Measurements from ENCODE around the gene WWC2.

The WWC2 gene

DNA sequence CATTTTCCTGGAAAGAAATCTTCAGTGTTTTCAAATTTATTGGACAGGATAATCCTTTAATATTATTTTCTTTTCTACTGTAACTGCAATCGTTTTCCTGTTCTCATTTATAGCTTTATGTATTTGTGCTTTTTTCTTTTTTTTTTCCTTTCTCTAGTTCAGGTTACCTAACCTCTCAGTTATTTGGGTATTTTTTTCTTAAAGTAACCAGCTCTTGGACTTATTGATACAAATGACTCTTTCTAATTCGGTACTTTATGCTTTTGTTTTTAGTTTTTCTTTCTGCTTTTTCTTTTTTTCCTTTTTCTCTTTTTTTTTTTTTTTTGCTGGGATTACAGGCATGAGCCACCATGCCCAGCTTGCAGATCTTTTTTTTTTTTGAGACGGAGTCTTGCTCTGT is 25.2 kb downstream of the WWC2 start:
- H3K4me1 ChIP-seq (ENCODE audit: control insufficient read depth, insufficient read depth, low read length), result peaks cover 11% of the 10 kb centered on the region
- no peaks in the 10 kb centered on the region for H3K36me3 ChIP-seq (ENCODE audit: control insufficient read depth in 2 of 2, insufficient read depth in 2 of 2, low read length in 2 of 2)
- H3K9ac ChIP-seq (ENCODE audit: low read length in 2 of 2), result no peak overlapping the region
- H3K9me3 ChIP-seq (ENCODE audit: control insufficient read depth in 2 of 2, low read length in 2 of 2), result no peaks in the 10 kb centered on the region
- no peak overlapping the region for H3K4me3 ChIP-seq (ENCODE audit: low read length in 2 of 2)
- no peak overlapping the region for H3K27ac ChIP-seq (ENCODE audit: low read length)
- H3K27me3 ChIP-seq (ENCODE audit: control insufficient read depth in 1 of 2, insufficient read depth in 2 of 2, low read length in 2 of 2), result no peaks in the 10 kb centered on the region

DNA sequence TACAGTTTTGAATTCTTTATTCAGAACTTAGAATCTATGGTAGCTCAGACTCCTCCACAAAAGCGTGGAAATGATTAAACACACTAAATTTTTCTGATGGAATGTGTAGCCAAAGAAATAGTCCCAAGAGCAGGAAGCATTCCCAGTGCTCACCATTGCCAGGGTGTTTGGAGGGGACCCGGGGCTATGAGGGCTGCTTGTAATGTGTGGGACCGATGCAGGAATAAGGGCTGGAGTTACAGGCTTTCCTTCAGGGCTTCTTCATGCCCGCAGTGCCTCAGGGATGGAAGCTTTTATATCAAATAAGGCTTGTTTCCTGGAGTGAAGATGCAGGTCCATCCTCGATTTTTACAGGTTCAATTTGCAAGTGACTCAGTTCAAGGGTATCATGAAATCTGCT is 25.8 kb downstream of the WWC2 start:
- H3K27ac ChIP-seq (ENCODE audit: low read length), result no peak overlapping the region
- H3K36me3 ChIP-seq (ENCODE audit: control insufficient read depth in 2 of 2, insufficient read depth in 2 of 2, low read length in 2 of 2), result no peaks in the 10 kb centered on the region
- H3K4me3 ChIP-seq (ENCODE audit: low read length in 2 of 2), result no peak overlapping the region
- H3K27me3 ChIP-seq (ENCODE audit: control insufficient read depth in 1 of 2, insufficient read depth in 2 of 2, low read length in 2 of 2), result no peaks in the 10 kb centered on the region
- H3K9ac ChIP-seq (ENCODE audit: low read length in 2 of 2), result no peak overlapping the region
- H3K4me1 ChIP-seq (ENCODE audit: control insufficient read depth, insufficient read depth, low read length), result peaks cover 12% of the 10 kb centered on the region
- H3K9me3 ChIP-seq (ENCODE audit: control insufficient read depth in 2 of 2, low read length in 2 of 2), result no peaks in the 10 kb centered on the region

DNA sequence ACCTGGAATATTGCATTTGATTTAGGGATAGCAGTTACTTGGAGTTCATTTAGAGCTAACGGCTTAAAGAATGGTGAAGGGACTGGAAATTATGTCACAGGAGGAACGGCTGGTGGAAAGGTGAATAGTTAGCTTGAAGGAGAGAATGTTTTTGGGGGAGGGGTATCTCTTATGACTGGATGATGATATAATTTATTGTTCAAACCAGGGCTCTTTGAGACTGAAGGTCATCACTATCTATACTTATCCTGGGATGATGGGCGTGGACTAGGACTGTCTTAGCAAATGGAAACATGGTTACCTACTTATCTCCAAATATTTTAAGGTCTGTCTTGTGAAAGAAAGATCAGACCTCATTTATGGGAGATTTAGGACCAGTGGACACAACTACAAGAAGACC is 30.1 kb downstream of the WWC2 start:
- Histone ChIP-seq H3K27me3 (ENCODE audit: control insufficient read depth in 1 of 2, insufficient read depth in 2 of 2, low read length in 2 of 2) (no peaks in the 10 kb centered on the region), H3K9ac (ENCODE audit: low read length in 2 of 2) (no peak overlapping the region), H3K9me3 (ENCODE audit: control insufficient read depth in 2 of 2, low read length in 2 of 2) (no peaks in the 10 kb centered on the region), H3K27ac (ENCODE audit: low read length) (no peak overlapping the region), H3K36me3 (ENCODE audit: control insufficient read depth in 2 of 2, insufficient read depth in 2 of 2, low read length in 2 of 2) (no peaks in the 10 kb centered on the region), H3K4me3 (ENCODE audit: low read length in 2 of 2) (no peak overlapping the region), H3K4me1 (ENCODE audit: control insufficient read depth, insufficient read depth, low read length) (peaks cover 21% of the 10 kb centered on the region)

DNA sequence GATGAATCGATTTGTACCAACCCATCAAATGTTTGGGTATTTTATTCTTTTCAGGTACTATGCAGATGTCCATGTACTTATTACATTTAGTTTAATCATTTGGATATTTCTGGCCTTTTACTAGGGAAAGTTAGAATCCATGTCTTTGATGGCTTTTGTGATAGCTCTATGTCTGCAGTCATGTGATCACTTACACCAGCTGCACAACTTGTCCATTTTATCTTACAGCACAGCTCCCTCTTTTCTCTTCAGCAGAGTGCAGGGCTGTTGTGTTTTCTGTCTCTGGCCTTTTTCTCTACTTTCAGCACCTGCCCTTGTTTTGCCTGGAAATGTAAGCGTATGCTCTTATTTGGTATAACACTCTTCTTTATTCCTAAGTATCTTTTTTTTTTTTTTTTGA is 30.6 kb downstream of the WWC2 start:
- H3K36me3 ChIP-seq (ENCODE audit: control insufficient read depth in 2 of 2, insufficient read depth in 2 of 2, low read length in 2 of 2), result no peaks in the 10 kb centered on the region
- no peaks in the 10 kb centered on the region for H3K27me3 ChIP-seq (ENCODE audit: control insufficient read depth in 1 of 2, insufficient read depth in 2 of 2, low read length in 2 of 2)
- no peak overlapping the region for H3K4me3 ChIP-seq (ENCODE audit: low read length in 2 of 2)
- peaks cover 21% of the 10 kb centered on the region for H3K4me1 ChIP-seq (ENCODE audit: control insufficient read depth, insufficient read depth, low read length)
- H3K9me3 ChIP-seq (ENCODE audit: control insufficient read depth in 2 of 2, low read length in 2 of 2), result no peaks in the 10 kb centered on the region
- H3K9ac ChIP-seq (ENCODE audit: low read length in 2 of 2), result no peak overlapping the region
- no peak overlapping the region for H3K27ac ChIP-seq (ENCODE audit: low read length)

DNA sequence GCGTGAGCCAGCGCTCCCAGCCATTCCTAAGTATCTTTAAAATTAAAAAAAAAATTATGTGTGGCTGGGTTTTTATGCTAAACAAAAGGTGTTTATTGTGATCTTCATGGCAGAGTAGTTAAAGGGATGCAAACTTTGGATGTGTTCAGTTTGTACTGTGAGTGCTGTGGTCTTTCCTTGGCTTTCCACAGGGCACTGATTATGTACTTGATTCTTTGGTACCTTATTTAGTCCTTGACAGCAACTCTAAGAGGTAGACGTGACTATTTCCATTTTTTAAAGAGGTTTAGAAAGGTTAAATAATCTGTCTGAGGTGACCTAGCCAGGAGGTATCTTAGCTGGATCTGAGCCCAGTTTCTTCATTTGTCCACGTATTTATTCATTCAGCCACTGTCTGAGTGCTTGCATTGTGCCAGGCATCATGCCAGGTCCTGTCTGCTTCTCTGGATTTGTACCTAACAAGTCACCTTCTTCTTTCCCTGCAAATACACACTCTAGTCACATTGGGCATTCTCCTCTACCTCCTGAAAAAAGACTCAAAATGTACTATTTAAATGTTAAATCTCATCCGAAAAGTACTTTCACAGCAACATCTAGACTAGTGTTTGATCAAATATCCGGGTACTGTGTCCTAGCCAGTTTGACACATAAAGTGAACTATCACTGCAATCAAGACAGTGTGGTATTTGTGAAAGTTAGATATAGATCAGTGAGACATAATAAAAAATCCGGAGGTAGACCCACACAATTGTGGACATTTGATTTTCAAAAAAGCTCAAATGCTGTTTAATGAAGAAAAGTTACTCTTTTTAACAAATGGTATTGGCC is 31.5 kb downstream of the WWC2 start:
- no peak overlapping the region for H3K9ac ChIP-seq (ENCODE audit: low read length in 2 of 2)
- H3K27ac ChIP-seq (ENCODE audit: low read length), result no peak overlapping the region
- H3K4me1 ChIP-seq (ENCODE audit: control insufficient read depth, insufficient read depth, low read length), result peaks cover 20% of the 10 kb centered on the region
- H3K4me3 ChIP-seq (ENCODE audit: low read length in 2 of 2), result peak overlapping the region in 1 of 2 donors; percentile 15
- H3K36me3 ChIP-seq (ENCODE audit: control insufficient read depth in 2 of 2, insufficient read depth in 2 of 2, low read length in 2 of 2), result no peaks in the 10 kb centered on the region
- no peaks in the 10 kb centered on the region for H3K9me3 ChIP-seq (ENCODE audit: control insufficient read depth in 2 of 2, low read length in 2 of 2)
- no peaks in the 10 kb centered on the region for H3K27me3 ChIP-seq (ENCODE audit: control insufficient read depth in 1 of 2, insufficient read depth in 2 of 2, low read length in 2 of 2)

DNA sequence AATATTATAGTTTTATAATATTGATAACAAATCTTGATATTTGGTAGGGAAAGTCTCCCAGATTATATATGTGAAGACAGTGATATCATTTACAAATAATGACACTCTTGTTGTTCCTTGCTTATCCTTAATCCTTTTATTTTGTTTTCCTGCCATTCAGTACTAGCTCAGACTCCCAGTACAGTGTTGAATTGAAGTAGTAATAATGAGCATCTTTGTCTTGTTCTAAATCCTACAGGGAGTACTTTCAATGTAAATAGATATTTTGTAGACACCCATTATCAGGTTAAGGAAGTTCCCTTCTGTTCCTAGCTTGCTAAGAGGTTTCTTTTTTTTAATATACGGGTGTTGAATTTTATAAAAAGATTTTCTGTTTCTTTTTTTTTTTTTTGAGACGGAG is 33.0 kb downstream of the WWC2 start:
- Histone ChIP-seq H3K36me3 (ENCODE audit: control insufficient read depth in 2 of 2, insufficient read depth in 2 of 2, low read length in 2 of 2) (no peaks in the 10 kb centered on the region), H3K9me3 (ENCODE audit: control insufficient read depth in 2 of 2, low read length in 2 of 2) (no peaks in the 10 kb centered on the region), H3K4me3 (ENCODE audit: low read length in 2 of 2) (no peak overlapping the region), H3K4me1 (ENCODE audit: control insufficient read depth, insufficient read depth, low read length) (peaks cover 10% of the 10 kb centered on the region), H3K9ac (ENCODE audit: low read length in 2 of 2) (no peak overlapping the region), H3K27ac (ENCODE audit: low read length) (no peak overlapping the region), H3K27me3 (ENCODE audit: control insufficient read depth in 1 of 2, insufficient read depth in 2 of 2, low read length in 2 of 2) (no peaks in the 10 kb centered on the region)

DNA sequence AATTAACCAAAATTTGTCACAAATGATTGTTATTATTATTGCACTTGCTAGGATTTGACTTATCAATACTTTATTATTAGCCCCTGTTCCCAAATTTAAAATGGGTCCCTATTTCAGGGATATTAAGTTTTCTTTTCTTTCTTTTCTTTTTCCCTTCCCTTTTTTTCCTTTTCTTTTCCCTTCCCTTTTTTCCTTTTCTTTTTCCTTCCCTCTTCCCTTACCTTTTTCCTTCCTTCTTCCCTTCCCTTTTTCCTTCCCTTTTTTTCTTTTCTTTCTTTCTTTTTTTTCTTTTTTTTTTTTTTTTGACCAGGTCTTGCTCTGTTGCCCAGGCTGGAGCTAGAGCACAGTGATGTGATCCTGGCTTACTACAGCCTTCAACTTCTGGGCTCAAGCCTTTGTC is 33.8 kb downstream of the WWC2 start:
- peaks cover 10% of the 10 kb centered on the region for H3K4me1 ChIP-seq (ENCODE audit: control insufficient read depth, insufficient read depth, low read length)
- no peak overlapping the region for H3K4me3 ChIP-seq (ENCODE audit: low read length in 2 of 2)
- no peak overlapping the region for H3K9ac ChIP-seq (ENCODE audit: low read length in 2 of 2)
- H3K27ac ChIP-seq (ENCODE audit: low read length), result no peak overlapping the region
- no peaks in the 10 kb centered on the region for H3K9me3 ChIP-seq (ENCODE audit: control insufficient read depth in 2 of 2, low read length in 2 of 2)
- H3K27me3 ChIP-seq (ENCODE audit: control insufficient read depth in 1 of 2, insufficient read depth in 2 of 2, low read length in 2 of 2), result no peaks in the 10 kb centered on the region
- no peaks in the 10 kb centered on the region for H3K36me3 ChIP-seq (ENCODE audit: control insufficient read depth in 2 of 2, insufficient read depth in 2 of 2, low read length in 2 of 2)

DNA sequence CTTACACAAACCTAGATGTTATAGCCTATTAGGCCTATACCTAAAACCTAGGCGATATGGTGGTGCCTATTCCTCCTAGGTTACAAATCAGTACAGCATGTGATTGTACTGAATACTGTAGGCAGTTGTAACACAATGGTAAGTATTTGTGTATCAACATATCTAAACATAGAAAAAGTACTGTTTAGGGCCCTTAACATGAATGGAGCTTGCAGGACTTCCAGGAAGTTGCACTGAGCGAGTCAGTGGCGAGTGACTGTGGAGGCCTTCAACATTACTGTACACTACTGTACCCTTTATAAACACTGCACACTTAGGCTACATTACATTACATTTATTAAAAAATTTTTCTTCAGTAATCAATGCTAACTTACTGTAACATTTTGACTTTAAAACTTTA is 37.8 kb downstream of the WWC2 start:
- Histone ChIP-seq H3K36me3 (ENCODE audit: control insufficient read depth in 2 of 2, insufficient read depth in 2 of 2, low read length in 2 of 2) (no peaks in the 10 kb centered on the region), H3K27me3 (ENCODE audit: control insufficient read depth in 1 of 2, insufficient read depth in 2 of 2, low read length in 2 of 2) (no peaks in the 10 kb centered on the region), H3K9me3 (ENCODE audit: control insufficient read depth in 2 of 2, low read length in 2 of 2) (no peaks in the 10 kb centered on the region), H3K27ac (ENCODE audit: low read length) (no peak overlapping the region), H3K4me1 (ENCODE audit: control insufficient read depth, insufficient read depth, low read length) (no peaks in the 10 kb centered on the region), H3K4me3 (ENCODE audit: low read length in 2 of 2) (no peak overlapping the region), H3K9ac (ENCODE audit: low read length in 2 of 2) (no peak overlapping the region)

DNA sequence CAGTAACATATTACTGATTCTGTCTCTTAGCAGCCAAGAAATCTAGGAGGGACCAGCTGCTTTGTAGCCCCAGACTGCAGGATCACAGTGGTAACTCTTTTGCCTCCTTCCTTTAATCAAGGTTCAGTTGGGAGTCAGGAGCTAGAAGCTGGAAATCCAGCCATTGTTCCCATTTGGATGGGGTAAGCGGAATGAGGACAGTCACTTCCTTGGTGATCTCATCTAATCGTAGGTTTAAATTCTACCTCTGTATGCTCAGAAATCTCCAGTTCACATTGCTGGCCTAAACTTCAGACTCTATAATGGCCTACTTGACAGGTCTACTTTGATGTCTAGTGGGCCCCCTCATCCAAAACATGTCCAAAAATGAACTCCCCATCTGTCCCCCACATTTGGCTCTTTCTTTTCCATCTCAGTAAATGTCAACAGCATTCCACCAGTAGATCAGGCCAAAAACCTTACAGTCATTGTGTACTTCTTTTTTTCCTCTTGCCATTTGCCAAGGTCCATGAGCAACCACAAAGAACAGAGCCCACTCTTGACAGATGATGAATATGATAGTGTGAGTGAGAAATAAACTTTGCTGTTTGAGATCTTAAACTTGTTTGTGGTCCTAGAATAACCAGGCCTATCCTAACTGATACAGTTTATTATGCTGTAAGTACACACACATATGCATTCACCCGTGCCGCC is 40.1 kb downstream of the WWC2 start:
- H3K27ac ChIP-seq (ENCODE audit: low read length), result no peak overlapping the region
- H3K9ac ChIP-seq (ENCODE audit: low read length in 2 of 2), result no peak overlapping the region
- no peaks in the 10 kb centered on the region for H3K36me3 ChIP-seq (ENCODE audit: control insufficient read depth in 2 of 2, insufficient read depth in 2 of 2, low read length in 2 of 2)
- no peaks in the 10 kb centered on the region for H3K9me3 ChIP-seq (ENCODE audit: control insufficient read depth in 2 of 2, low read length in 2 of 2)
- no peaks in the 10 kb centered on the region for H3K27me3 ChIP-seq (ENCODE audit: control insufficient read depth in 1 of 2, insufficient read depth in 2 of 2, low read length in 2 of 2)
- H3K4me1 ChIP-seq (ENCODE audit: control insufficient read depth, insufficient read depth, low read length), result peaks cover 5% of the 10 kb centered on the region
- no peak overlapping the region for H3K4me3 ChIP-seq (ENCODE audit: low read length in 2 of 2)

DNA sequence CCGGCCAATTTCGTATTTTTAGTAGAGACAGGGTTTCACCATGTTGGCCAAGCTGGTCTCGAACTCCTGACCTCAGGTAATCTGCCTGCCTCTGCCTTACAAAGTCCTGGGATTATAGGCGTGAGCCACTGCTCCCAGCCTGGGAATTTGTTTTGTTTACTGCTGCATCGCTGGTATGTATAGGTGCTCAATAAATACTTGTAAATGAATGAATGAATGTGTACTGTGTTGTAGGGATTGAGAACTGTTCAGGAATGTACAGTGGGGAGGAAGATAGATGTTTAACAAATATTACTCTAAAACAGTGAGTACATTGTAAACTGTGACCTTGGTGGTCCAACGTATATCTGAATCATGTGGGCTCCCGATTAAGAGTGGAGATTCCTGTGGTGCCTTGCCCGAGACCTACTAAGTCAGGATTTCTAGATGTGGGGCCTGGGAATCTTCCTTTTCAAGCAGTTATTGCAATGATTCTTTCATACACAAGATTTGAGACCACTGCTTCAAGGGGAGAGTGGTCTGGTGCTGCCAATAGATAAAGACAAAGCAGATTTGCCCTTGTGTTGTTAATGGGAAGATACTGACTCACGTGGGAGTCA is 41.0 kb downstream of the WWC2 start:
- H3K4me3 ChIP-seq (ENCODE audit: low read length in 2 of 2), result no peak overlapping the region
- no peak overlapping the region for H3K27ac ChIP-seq (ENCODE audit: low read length)
- H3K27me3 ChIP-seq (ENCODE audit: control insufficient read depth in 1 of 2, insufficient read depth in 2 of 2, low read length in 2 of 2), result no peaks in the 10 kb centered on the region
- H3K36me3 ChIP-seq (ENCODE audit: control insufficient read depth in 2 of 2, insufficient read depth in 2 of 2, low read length in 2 of 2), result no peaks in the 10 kb centered on the region
- no peaks in the 10 kb centered on the region for H3K9me3 ChIP-seq (ENCODE audit: control insufficient read depth in 2 of 2, low read length in 2 of 2)
- H3K4me1 ChIP-seq (ENCODE audit: control insufficient read depth, insufficient read depth, low read length), result peaks cover 5% of the 10 kb centered on the region
- no peak overlapping the region for H3K9ac ChIP-seq (ENCODE audit: low read length in 2 of 2)

DNA sequence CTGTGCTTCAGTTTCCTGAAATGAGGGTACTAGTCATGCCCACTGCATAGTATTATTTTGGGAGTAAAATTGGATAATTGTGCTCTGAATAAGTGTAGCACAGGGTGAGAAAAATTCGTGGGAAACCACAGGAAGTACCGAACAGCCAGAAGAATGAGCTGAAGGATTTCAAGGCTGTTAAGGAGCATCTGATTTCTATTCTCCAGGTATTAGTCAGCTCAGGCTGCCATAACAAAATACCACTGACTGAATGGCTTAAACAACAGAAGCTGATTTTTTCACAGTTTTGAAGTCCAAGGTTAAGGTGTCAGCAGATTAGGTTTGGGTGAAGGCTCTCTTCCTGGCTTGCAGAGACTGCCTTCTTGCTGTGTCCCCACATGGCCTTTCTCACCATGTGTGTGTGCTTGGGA is 41.9 kb downstream of the WWC2 start:
- H3K9ac ChIP-seq (ENCODE audit: low read length in 2 of 2), result no peak overlapping the region
- no peak overlapping the region for H3K4me3 ChIP-seq (ENCODE audit: low read length in 2 of 2)
- peaks cover 5% of the 10 kb centered on the region for H3K4me1 ChIP-seq (ENCODE audit: control insufficient read depth, insufficient read depth, low read length)
- H3K27ac ChIP-seq (ENCODE audit: low read length), result no peak overlapping the region
- H3K9me3 ChIP-seq (ENCODE audit: control insufficient read depth in 2 of 2, low read length in 2 of 2), result no peaks in the 10 kb centered on the region
- no peaks in the 10 kb centered on the region for H3K36me3 ChIP-seq (ENCODE audit: control insufficient read depth in 2 of 2, insufficient read depth in 2 of 2, low read length in 2 of 2)
- no peaks in the 10 kb centered on the region for H3K27me3 ChIP-seq (ENCODE audit: control insufficient read depth in 1 of 2, insufficient read depth in 2 of 2, low read length in 2 of 2)

All from stomach smooth muscle (tissue), 2 donors.